Heart left ventricle (tissue), 13 donors: ENCODE measurements around the gene FNBP1L.

ENCODE experiments used
- POLR2A ChIP-seq, 2 donors: fragments of 450-650 bp; IDR thresholded peaks; one replicate each; pipeline ENCODE4 v1.6.1; 2017; ENCODE audit warnings: antibody characterized with exemption in 2 of 2, mild to moderate bottlenecking in 2 of 2, moderate library complexity in 2 of 2
- TF ChIP-seq, protein P1 (sequence below), 12 donors: fragments of 200-600 bp; sonication (generic) in 4 of 12; IDR thresholded peaks; one replicate each; pipeline versions ENCODE4 v1.5.0 to v1.8.0; 2018 to 2022; ENCODE audit warnings: antibody characterized with exemption in 12 of 12, mild to moderate bottlenecking in 5 of 12
- donor health status: ischemic (EF 13 %, LVEDD 7.1; RV severe dilation, severe dysfunction).
- donor health status: DM: no; HTN: yes; CAD: no.
- donor health status: DM: no; HTN: no; CAD: no.
- donor health status: ischemic (EF 25% LVEDD 6.9; RV normal size, moderate dysfunction).
- donor health status: ischemic (EF 25% LVEDD 5.7; RV mildly dilated, moderate dysfunction).
- donor health status: ischemic (EF 35%, LVEDD 5.7; RV mildly dilated, moderate dysfunction).
- donor health status: nonischemic (EF 11% LVEDD 7.7; RV severe dilation, severe dysfunction).
- donor health status: DM: yes; HTN: yes; CAD: no.
- donor health status: PGD.
- donor health status: ischemic (EF 29% LVEDD 5.4; RV normal size, mild dysfunction).
- donor health status: nonischemic (EF 23%, LVEDD 6.1; RV moderate dilation, normal function).

DNA sequence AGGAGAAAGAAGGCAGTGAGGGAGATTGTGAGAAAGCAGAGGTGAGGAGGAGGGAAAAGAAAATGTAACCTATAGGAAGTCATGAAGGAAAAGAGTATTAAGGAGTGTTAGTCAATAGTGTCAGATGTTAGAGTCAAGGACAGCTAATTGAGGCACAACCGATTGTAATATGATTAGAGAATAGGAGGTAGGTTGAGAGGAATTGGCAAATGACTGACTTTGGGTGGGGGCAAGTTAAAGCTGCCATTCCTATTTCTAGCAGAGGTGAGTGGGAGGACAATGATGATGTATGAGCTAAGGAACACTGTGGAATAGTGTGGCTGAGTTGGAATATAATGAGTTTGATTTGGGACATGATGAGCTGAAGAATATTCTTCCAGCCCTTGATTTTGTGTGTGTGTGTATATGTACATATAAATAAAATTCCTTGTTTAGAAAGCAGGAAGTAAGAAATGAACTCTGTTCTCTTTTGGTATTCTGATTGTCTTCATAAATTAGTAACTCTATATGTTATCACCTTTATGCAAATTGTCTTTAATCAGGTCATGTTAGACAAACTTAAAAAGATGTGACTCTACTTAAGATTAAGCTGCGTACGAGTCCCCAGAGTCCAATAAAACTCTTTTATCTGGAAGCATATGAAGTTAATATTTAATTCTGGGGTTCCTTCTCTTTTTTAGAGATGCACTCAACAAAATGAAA, 98.4 kb downstream of the FNBP1L start:
- TF ChIP-seq, protein P1, sequence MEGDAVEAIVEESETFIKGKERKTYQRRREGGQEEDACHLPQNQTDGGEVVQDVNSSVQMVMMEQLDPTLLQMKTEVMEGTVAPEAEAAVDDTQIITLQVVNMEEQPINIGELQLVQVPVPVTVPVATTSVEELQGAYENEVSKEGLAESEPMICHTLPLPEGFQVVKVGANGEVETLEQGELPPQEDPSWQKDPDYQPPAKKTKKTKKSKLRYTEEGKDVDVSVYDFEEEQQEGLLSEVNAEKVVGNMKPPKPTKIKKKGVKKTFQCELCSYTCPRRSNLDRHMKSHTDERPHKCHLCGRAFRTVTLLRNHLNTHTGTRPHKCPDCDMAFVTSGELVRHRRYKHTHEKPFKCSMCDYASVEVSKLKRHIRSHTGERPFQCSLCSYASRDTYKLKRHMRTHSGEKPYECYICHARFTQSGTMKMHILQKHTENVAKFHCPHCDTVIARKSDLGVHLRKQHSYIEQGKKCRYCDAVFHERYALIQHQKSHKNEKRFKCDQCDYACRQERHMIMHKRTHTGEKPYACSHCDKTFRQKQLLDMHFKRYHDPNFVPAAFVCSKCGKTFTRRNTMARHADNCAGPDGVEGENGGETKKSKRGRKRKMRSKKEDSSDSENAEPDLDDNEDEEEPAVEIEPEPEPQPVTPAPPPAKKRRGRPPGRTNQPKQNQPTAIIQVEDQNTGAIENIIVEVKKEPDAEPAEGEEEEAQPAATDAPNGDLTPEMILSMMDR (IDR thresholded peaks at IDR 0.05): no peak
- TF ChIP-seq POLR2A (IDR thresholded peaks at IDR 0.05): no peak
